Activated T-cell treated with anti-CD3 and anti-CD28 coated beads for 1 hour (primary cell): ENCODE results near the gene ZMYM3.

Experiments used
- DNase-seq: peaks from one replicate; pipeline ENCODE4 v3.0.0-alpha.2; 2020; ENCODE audit warnings: low read depth

The ZMYM3 gene

GRCh38 chrX:71253253-71254091, 468 bp downstream of the ZMYM3 start:
- peak; percentile 16 for DNase-seq

GRCh38 chrX:71252221-71252620, 1.7 kb downstream of the ZMYM3 start:
- no peak for DNase-seq

GRCh38 chrX:71251466-71251973, 2.4 kb downstream of the ZMYM3 start:
- DNase-seq = no peak

- DNase-seq = no peak
These were observed 3.1 kb downstream of the ZMYM3 start for GRCh38 chrX:71250841-71251240.

- DNase-seq = no peak
These were observed 8.8 kb downstream of the ZMYM3 start for GRCh38 chrX:71245159-71245558.

GRCh38 chrX:71244359-71245128, 9.4 kb downstream of the ZMYM3 start:
- no peak for DNase-seq

- DNase-seq = no peak
These were observed 12.6 kb downstream of the ZMYM3 start for GRCh38 chrX:71241301-71241700.

- no peak for DNase-seq
These were observed 14.2 kb downstream of the ZMYM3 start for GRCh38 chrX:71239781-71240180.

- DNase-seq = no peak
These were observed 17.1 kb downstream of the ZMYM3 start for GRCh38 chrX:71236836-71237235.

GRCh38 chrX:71235482-71235881, 18.5 kb downstream of the ZMYM3 start:
- no peak for DNase-seq

GRCh38 chrX:71228063-71228642, 25.8 kb downstream of the ZMYM3 start:
- no peak for DNase-seq

- DNase-seq = no peak
These were observed 26.4 kb downstream of the ZMYM3 start for GRCh38 chrX:71227370-71228062.

GRCh38 chrX:71225676-71226075, 28.3 kb downstream of the ZMYM3 start:
- DNase-seq = no peak

GRCh38 chrX:71225009-71225408, 28.9 kb downstream of the ZMYM3 start:
- DNase-seq = no peak

GRCh38 chrX:71224098-71224708, 29.7 kb downstream of the ZMYM3 start:
- DNase-seq = no peak

GRCh38 chrX:71222929-71223328, 31.0 kb downstream of the ZMYM3 start, which contains the start of gene GJB1:
GJB1 (plus strand) TSS chrX:71223224; CDS start chrX:71223708, 484 bp downstream.
- no peak for DNase-seq

GRCh38 chrX:71221145-71221544, 32.8 kb downstream of the ZMYM3 start:
- DNase-seq = no peak

- DNase-seq = no peak
These were observed 36.6 kb downstream of the ZMYM3 start for GRCh38 chrX:71217298-71217697.

- DNase-seq = no peak
These were observed 37.5 kb downstream of the ZMYM3 start for GRCh38 chrX:71216485-71216884.

GRCh38 chrX:71215338-71215912, 38.5 kb downstream of the ZMYM3 start:
- no peak for DNase-seq
